Transverse colon (tissue), 4 donors: ENCODE measurements around the gene IKZF2.

Source experiments
- CTCF ChIP-seq, 5 experiments: fragments of 200-600 bp in 3 of 5; fragments of 450-650 bp in 2 of 5; sonication (generic) in 3 of 5; IDR thresholded peaks; 1 replicate in 2 of 5; 2 replicates in 3 of 5; pipeline ENCODE4 v1.5.1; 2016 to 2017; ENCODE audit warnings: antibody characterized with exemption in 5 of 5, inconsistent platforms in 3 of 5, mild to moderate bottlenecking in 2 of 5, moderate library complexity in 1 of 5
- EP300 ChIP-seq: sonication (generic); formaldehyde crosslinking; IDR thresholded peaks from one replicate; pipeline ENCODE4 v1.6.1; 2017; ENCODE audit warnings: antibody characterized with exemption, low read depth
- POLR2A ChIP-seq: fragments of 450-650 bp; IDR thresholded peaks from one replicate; pipeline ENCODE4 v1.6.1; 2016; ENCODE audit warnings: antibody characterized with exemption, mild to moderate bottlenecking, moderate library complexity
- POLR2AphosphoS5 ChIP-seq, 3 donors: sonication (generic); formaldehyde crosslinking; IDR thresholded peaks; one replicate each; pipeline ENCODE4 v1.6.1; 2016; ENCODE audit warnings: antibody characterized with exemption in 3 of 3

DNA sequence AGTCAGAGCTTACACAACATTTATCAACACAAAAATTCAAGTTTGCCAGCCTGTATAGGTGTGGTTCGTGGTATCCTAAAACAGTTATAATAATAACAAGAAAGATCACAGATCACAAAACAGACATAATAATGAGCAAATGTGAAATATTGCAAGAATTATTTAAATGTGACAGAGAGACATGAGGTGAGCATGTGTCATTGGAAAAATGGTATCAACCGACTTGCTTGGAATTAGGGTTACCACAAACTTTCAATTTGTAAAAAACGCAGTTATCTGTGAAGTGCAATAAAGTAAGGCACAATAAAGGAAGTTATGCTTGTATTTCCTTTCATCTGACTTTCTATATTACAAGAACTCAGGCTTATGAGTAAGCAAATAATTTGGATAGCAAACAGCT, 116.8 kb downstream of the IKZF2 start:
- TF ChIP-seq CTCF (IDR thresholded peaks at IDR 0.05): no peak
- no peak for TF ChIP-seq POLR2AphosphoS5 (IDR thresholded peaks at IDR 0.05)
- TF ChIP-seq POLR2A: no peak
- TF ChIP-seq EP300: no peak
